ENCODE measurements around the gene MGAT4C.
"Not testable (repeated sequence)": the region's sequence is repeated elsewhere in the genome, so short reads cannot be mapped to it uniquely, and the experiment has no call there.

The MGAT4C gene

DNA sequence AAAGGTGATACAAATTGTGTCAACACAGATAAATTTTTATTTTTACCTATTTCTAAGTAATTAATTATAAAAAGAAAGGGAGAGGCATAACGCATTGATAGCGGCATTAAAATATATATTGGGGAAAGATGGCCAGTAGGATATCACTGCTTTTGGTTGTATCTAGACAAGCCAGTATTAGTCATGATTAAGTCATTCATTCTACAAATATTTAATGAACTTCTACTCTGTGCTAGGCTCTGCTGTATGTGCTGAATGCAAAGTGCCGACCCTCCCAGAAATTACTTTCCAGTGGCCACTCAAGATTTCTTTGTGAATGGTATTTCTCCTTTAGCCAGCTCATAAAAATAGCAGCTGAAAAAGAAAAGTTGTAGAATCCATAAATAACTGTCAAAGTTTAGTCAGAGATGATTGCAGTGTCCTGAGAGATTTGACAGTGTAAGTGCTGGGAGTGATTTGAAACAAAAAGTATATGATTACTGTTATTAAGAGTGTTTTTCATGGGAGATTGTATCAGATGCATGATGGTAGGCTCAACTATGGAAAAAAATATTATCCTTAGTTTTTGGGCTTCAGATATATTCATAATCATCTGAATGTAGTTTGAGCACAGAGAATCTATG lies 133.2 kb downstream of the MGAT4C start:
- DNase-seq = no peak

DNA sequence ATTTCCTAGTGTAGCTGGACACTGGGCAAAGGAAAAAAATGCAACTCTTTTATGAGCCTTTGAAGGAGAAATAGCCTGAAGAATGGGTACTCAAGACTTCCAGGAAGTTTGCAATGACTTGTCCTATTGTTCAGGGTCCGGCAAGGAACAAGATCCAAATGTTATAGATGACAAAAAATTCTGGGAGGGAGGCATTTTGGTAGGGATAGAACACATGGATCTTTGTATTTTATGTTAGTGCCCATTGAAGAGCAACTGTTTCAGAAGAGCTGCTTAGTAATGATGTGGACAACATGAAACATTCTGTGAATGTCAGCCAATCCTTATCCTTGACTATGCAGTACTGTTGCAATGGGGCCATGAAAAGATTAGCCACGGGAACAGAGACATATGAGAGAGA lies 138.0 kb downstream of the MGAT4C start:
- DNase-seq = no peak

DNA sequence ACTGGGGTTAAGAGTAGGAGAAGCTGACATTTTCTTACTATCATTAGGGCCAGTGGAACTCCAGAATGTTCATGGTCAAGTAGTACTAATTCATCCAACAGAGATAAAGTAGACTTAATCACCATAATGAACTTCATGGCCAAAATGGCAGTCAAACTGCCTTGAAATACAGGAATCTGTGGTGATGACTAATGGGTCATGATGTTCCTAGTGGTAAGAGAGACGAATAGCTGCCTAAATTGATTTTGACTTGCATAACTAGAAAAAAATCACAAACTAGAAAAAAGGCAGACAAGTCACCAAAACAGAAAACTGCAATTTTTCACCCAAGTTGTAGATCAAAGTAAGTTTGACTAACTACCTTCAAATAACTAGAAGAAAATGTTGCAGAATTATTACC lies 138.5 kb downstream of the MGAT4C start:
- no peak for DNase-seq

- DNase-seq = no peak
These were observed 152.1 kb downstream of the MGAT4C start for GRCh38 chr12:86104087-86104486.

- no peak for DNase-seq
These were observed 159.0 kb downstream of the MGAT4C start for GRCh38 chr12:86097161-86097560.

DNA sequence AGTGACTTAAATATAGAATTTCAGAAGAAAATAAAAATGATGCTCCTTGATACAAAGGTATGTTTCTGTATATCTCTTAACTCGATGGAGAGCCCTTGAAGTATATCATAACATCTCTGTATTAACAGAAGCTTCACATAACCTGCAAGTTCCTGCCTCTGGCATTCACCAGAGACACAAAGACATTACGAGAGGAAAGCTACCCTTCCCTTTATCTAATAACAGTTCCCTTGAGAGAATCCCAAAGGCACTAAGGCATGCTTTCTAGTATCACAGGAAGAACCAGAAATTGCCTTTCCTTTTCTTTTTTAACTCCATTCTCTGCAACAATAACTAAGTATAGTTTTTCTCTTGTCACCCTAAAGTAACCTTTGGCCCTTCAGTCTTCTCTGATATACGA lies 164.5 kb downstream of the MGAT4C start:
- DNase-seq = no peak

DNA sequence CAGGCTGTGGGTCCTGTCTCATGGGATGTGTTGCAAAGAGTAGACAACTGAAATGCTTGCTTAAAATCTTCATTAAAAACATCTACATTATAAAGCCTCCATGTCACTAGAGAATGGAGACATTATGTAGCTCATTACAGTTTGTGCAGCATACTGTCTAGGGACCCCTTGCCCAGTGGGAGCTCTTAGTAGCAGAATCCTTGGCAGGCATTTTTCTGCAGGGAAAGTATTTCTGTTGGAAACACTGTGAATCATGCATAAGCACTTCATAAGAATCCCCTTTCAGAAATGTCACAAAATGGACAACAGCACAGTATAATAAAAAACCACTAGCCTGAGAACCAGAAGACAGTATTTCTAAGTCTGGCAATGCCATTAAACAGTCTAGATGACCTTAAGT lies 174.3 kb downstream of the MGAT4C start:
- DNase-seq = no peak

DNA sequence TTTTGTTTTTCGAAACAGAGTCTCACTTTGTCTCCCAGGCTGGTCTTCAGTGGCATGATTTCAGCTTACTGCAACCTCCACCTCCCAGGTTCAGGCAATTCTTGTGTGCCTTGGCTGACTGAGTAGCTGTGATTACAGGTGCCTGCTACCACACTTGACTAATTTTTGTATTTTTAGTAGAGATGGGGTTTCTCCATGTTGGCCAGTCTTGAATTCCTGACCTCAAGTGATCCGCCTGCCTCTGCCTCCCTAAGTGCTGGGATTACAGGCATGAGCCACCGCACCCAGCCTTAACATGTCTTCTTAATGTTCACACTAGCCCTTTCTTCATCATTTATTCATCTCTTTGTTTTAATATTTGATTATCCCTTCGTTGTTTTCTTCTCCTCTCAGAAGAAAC lies 197.1 kb downstream of the MGAT4C start:
- DNase-seq = not testable (repeated sequence)

GRCh38 chr12:86057092-86057845 lies 198.9 kb downstream of the MGAT4C start:
- no peak for DNase-seq

- no peak for DNase-seq
These were observed 203.3 kb downstream of the MGAT4C start for GRCh38 chr12:86052921-86053320.

GRCh38 chr12:86050010-86050409 lies 206.2 kb downstream of the MGAT4C start:
- no peak for DNase-seq

DNA sequence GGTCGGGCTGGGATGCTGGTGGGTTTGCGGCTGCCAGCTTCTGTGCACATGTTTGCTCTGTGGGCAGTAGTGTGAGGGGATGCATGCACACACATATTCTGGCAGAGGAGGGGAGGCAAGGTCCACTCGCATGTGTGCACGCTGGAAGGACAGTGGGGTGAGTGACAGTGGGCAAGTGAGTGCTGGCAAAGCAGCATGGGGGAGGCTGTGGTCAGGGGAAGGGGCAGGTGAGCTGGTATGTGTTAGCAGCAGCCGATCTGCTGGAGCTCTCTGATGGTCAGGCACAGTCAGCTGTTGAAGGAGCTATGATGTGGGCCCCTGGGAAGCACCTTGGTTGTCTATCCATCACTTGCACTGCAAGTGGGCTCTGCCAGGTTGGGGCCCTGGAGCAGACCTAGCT lies 211.8 kb downstream of the MGAT4C start:
- no peak for DNase-seq

DNA sequence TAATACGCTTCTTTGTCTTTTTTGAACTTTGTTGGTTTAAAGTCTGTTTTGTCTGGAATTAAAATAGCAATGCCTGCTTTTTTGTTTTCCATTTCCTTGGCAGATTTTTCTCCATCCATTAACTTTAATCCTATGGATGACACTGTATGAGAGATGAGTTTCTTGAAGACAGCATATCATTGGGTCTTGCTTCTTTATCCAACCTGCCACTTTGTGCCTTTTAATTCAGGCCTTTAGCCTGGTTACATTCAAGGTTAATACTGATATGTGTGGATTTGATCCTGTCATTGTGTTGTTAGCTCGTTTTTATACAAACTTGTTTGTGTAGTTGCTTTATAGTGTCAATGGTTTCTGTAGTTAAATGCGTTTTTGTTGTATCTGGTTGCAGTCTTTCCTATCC lies 214.1 kb downstream of the MGAT4C start:
- no peak for DNase-seq

DNA sequence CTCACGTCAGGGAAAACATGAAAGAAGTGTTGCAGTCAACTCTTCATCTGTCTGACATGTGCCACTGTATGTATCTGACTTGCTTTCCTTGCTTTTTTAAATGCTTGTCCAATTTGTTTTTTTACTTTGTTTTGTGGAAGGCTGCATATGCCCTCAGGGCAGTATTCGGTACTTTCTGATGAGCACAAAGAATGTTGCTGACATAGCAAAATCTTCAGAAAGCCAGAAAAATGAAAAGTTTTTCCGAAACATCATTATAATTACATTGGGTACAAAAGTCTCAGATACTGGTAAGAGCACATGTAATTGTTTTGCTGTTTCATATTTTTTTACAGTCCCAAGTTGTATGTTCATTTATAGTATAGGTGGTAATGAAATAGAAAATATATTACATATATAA lies 237.8 kb downstream of the MGAT4C start:
- DNase-seq = no peak

- no peak for DNase-seq
These were observed 241.2 kb downstream of the MGAT4C start for GRCh38 chr12:86015026-86015425.

- DNase-seq = no peak
These were observed 249.5 kb downstream of the MGAT4C start for GRCh38 chr12:86006727-86007126.

- DNase-seq = no peak
These were observed 258.1 kb downstream of the MGAT4C start for GRCh38 chr12:85998074-85998473.

DNA sequence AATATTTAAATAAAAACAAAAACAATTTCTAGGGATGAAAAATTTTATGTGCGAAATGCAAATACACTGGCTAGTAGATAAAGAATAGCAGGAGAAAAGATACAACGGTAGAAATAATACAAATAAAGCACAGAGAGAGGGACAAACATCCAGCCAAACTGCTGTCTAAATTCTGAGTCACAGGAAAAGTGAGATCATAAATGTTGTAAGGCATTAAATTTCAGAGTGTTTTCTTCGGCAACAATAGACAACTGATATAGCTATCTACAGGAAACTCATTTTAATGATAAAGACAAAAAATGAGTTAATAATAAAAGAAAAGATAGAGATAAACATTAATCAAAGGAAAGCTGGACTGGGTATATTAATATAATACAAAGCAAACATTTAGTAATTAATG lies 259.9 kb downstream of the MGAT4C start:
- no peak for DNase-seq

DNA sequence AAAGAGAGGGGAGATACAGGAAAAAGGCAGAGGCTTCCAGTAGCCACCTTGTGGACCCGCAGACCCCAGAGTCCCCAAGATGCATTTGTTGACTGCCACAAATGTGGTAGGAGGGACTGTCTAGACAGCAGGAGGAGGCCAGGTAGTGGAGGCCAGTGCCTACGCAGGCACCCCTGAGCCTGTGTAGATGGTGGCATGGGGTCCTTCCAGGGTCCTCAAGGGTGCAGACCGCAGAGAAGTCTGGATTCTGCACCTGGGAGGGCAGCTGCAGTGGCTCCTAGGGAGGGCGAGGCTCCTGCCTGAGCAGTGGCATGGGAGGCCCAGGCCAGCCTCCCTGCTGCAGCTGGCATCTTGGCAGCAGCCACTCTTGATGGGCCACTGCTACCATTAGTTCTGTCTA lies 262.4 kb downstream of the MGAT4C start:
- no peak for DNase-seq

DNA sequence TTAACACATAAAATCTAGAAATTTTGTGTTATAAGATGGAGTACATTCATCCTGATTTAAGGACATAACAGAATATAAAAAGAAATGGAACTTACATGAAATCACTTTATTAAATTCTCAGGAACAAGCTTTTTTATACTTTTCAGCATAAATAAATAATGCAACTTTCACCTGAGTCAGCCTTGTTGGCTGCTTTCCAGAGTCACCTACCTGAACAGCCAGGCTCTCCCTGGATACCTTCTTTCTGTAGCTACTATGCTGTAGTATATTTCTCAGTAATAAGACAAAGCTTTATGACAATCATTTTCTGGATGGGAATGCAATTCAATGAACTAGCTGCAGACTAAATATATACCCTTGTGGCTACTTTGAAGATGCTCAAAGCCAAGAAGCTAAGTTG lies 270.2 kb downstream of the MGAT4C start:
- DNase-seq = no peak

DNA sequence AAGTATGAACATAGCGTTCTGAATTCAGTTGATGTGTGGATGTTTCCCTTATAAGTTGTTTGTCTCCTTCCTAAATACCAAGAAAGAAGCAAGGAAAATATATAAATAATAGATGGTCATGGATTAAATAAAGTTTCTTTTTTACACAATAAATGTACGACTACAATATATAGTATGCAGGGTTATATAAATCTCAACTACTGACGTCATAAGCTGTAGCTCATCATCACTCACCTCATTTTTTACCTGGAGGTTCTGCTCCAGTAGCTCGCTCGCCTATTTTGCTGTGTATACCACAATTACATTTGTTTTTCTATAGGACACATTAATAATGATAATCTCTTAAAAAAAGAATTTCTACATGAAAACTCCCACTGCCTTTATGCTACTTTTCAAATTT lies 272.6 kb downstream of the MGAT4C start:
- DNase-seq = no peak

GRCh38 chr12:85979641-85980040 lies 276.6 kb downstream of the MGAT4C start:
- DNase-seq = no peak

DNA sequence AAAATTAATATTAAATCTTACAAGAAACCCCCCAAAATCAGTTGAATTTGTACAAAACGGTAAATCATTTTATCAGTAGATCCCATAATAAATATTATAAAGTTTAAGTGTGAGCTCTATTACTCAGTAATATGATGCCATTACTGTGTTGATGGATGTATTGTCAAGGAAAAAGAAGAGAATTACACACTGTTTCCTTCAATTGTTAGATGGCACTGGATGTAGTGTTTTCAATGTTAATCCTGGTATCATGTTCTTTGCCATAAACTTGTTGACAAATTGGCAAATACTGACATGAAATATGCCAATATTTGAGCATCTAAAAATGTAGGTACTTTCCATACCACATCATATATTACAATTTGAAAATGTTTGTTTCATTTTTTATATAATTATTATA lies 280.5 kb downstream of the MGAT4C start:
- DNase-seq = no peak

DNA sequence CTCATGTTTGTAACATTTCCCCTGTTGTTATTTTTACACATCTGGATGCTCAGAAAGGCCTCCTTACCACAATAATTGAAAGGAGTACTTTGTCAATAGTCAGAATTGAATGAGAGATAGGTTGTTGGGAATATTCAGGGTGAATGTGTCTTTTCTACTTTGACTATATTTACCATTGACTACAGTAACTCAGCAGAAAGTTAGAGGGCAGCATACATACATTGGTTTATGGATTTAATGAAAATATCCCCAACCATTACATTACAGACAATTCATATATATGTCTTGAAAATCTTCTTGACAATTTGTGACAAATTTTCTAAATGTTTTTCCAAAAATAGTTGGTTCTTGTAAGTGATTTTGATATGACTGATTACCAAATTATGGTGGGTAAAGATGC lies 284.4 kb downstream of the MGAT4C start:
- no peak for DNase-seq

- no peak for DNase-seq
These were observed 287.6 kb downstream of the MGAT4C start for GRCh38 chr12:85968606-85969005.
